GM12878 (cell line): ENCODE measurements around the gene RGS12.

Experiments
- ATF7 ChIP-seq: fragments of 450-650 bp; IDR thresholded peaks from 2 replicates; pipeline ENCODE4 v1.6.1; 2016; ENCODE audit warnings: low read depth, mild to moderate bottlenecking
- BHLHE40 ChIP-seq, 2 experiments: fragments of 450-650 bp in 1 of 2; IDR thresholded peaks; 2 replicates each; pipeline ENCODE4 v1.6.1; 2011 to 2017; ENCODE audit warnings: low read depth in 2 of 2, borderline replicate concordance in 1 of 2, improper control_type of control experiment in 1 of 2, low read length in 1 of 2, mild to moderate bottlenecking in 1 of 2
- BRCA1 ChIP-seq: IDR thresholded peaks from 2 replicates; pipeline ENCODE4 v1.6.1; 2011; ENCODE audit warnings: low read depth, low read length, improper control_type of control experiment
- CTCF ChIP-seq, 3 experiments: IDR thresholded peaks in 2 of 3; conservative IDR thresholded peaks in 1 of 3; 2 replicates each; pipeline ENCODE4 v1.5.1; 2011; ENCODE audit warnings: low read depth in 3 of 3, low read length in 3 of 3, mild to moderate bottlenecking in 3 of 3, control low read depth in 2 of 3, moderate library complexity in 2 of 3, inconsistent platforms in 1 of 3, mixed read lengths in 1 of 3; ENCODE audit not compliant: control insufficient read depth in 2 of 3, insufficient read depth in 1 of 3; ENCODE audit errors: extremely low read depth in 1 of 3
- FOXM1 ChIP-seq: IDR thresholded peaks from 2 replicates; pipeline ENCODE4 v1.6.1; 2012; ENCODE audit warnings: low read depth, mild to moderate bottlenecking, inconsistent platforms, low read length, moderate library complexity
- JUND ChIP-seq: IDR thresholded peaks from 2 replicates; pipeline ENCODE4 v1.6.1; 2012; ENCODE audit warnings: low read depth, mild to moderate bottlenecking, low read length, improper control_type of control experiment, moderate library complexity
- MAX ChIP-seq: IDR thresholded peaks from 2 replicates; pipeline ENCODE4 v1.6.1; 2012; ENCODE audit warnings: low read depth, low read length, improper control_type of control experiment
- NRF1 ChIP-seq: conservative IDR thresholded peaks from 2 replicates; pipeline ENCODE4 v1.6.1; 2011; ENCODE audit warnings: mild to moderate bottlenecking, low read depth, low read length, improper control_type of control experiment
- POLR2A ChIP-seq: IDR thresholded peaks from 2 replicates; pipeline ENCODE4 v1.6.1; 2011; ENCODE audit warnings: low read depth, mild to moderate bottlenecking, low read length
- REST ChIP-seq: IDR thresholded peaks from 2 replicates; pipeline ENCODE4 v1.6.1; 2012; ENCODE audit warnings: mild to moderate bottlenecking, low read depth, low read length
- SIN3A ChIP-seq: IDR thresholded peaks from 2 replicates; pipeline ENCODE4 v1.6.1; 2012; ENCODE audit warnings: low read depth, low read length, improper control_type of control experiment
- SP1 ChIP-seq: IDR thresholded peaks from one replicate; pipeline ENCODE4 v1.6.1; 2011; ENCODE audit warnings: low read depth, low read length
- SUZ12 ChIP-seq: fragments of 200-600 bp; sonication (generic); IDR thresholded peaks from one replicate; pipeline ENCODE4 v1.6.1; 2018; ENCODE audit warnings: antibody characterized with exemption, mild to moderate bottlenecking; ENCODE audit not compliant: unreplicated experiment
- TCF7 ChIP-seq: IDR thresholded peaks from 2 replicates; pipeline ENCODE4 v1.6.1; 2014; ENCODE audit warnings: antibody characterized with exemption, borderline replicate concordance

GRCh38 chr4:3316146-3316545 lies 23.3 kb downstream of the RGS12 start:
- TF ChIP-seq CTCF (IDR thresholded peaks at IDR 0.05 in 2 of 3, conservative IDR thresholded peaks at IDR 0.05 in 1 of 3; ENCODE audit: control insufficient read depth in 2 of 3, extremely low read depth in 1 of 3, insufficient read depth in 1 of 3, low read depth in 3 of 3, low read length in 3 of 3) (no peak), NRF1 (no peak), SP1 (no peak), TCF7 (no peak), SUZ12 (no peak), ATF7 (no peak), REST (no peak), SIN3A (no peak), JUND (no peak), BRCA1 (no peak), POLR2A (no peak), FOXM1 (no peak), MAX (no peak), BHLHE40 (IDR thresholded peaks at IDR 0.05; ENCODE audit: borderline replicate concordance in 1 of 2, low read depth in 2 of 2, low read length in 1 of 2) (no peak)
